A549 (cell line): Measurements from ENCODE around the gene GATB. TPM values are rescaled to one million over a fixed set of nuclear protein-coding genes. Genes with fewer than 3 reads are reported as not detected.

Experiments used
- ATAC-seq, 2 experiments: fragments of 200-7000 bp in 1 of 2; fragments of >200 bp in 1 of 2; cut with Nextera tagmentation in 1 of 2; cut with Tn5 transposase in 1 of 2; 3 replicates each; pipeline versions ENCODE4 v1.8.0 to v1.9.1; 2018 to 2020; ENCODE audit warnings: mild to moderate bottlenecking in 1 of 2, moderate library complexity in 1 of 2
- CTCF ChIA-PET: fragments of 300-600 bp; sonication (Branson Sonifier 250); formaldehyde crosslinking; extraction: SDS; loops from one replicate; lab custom pipeline; 2021; ENCODE audit warnings: antibody characterized with exemption, inconsistent platforms; lab: Yijun Ruan, JAX
- POLR2A ChIA-PET: fragments of 350-600 bp; formaldehyde crosslinking; extraction: SDS; loops from one replicate; lab custom pipeline; 2021; ENCODE audit warnings: antibody characterized with exemption, inconsistent platforms; lab: Yijun Ruan, JAX
- DNase-seq, 2 experiments: peaks; one replicate each; pipeline versions ENCODE4 v3.0.0 to v3.0.0-alpha.2; 2011 to 2016; ENCODE audit warnings: low read depth in 1 of 2, low spot score in 1 of 2
- FAIRE-seq: peaks from 2 replicates; lab custom pipeline; 2011; peaks lifted over from hg19 to GRCh38; lab: Jason Lieb, UNC
- H3K27ac ChIP-seq, 2 experiments: fragments of >200 bp; sonication (Bioruptor Twin); formaldehyde crosslinking; 3 replicates each; pipeline ENCODE4 v1.5.1; 2016 to 2017
- H3K4me1 ChIP-seq: fragments of >200 bp; sonication (Bioruptor Twin); formaldehyde crosslinking; 3 replicates; pipeline ENCODE4 v1.6.1; 2016
- H3K4me2 ChIP-seq: fragments of >200 bp; sonication (Bioruptor Twin); formaldehyde crosslinking; 3 replicates; pipeline ENCODE4 v1.6.1; 2016
- H3K4me3 ChIP-seq: fragments of >200 bp; sonication (Bioruptor Twin); formaldehyde crosslinking; 3 replicates; pipeline ENCODE4 v1.5.1; 2016
- H3K9me3 ChIP-seq: fragments of >200 bp; sonication (Bioruptor Twin); formaldehyde crosslinking; 3 replicates; pipeline ENCODE4 v1.6.1; 2016
- ATOH8 ChIP-seq: fragments of 250-450 bp; sonication (Bioruptor Pico); IDR thresholded peaks from 2 replicates; pipeline ENCODE4 v1.5.0; 2020; ENCODE audit warnings: low read depth, mild to moderate bottlenecking, moderate library complexity
- CHD2 ChIP-seq: fragments of 150-350 bp; IDR thresholded peaks from 2 replicates; pipeline ENCODE4 v1.6.1; 2014; ENCODE audit warnings: low read length; ENCODE audit not compliant: partially characterized antibody
- CHD4 ChIP-seq: fragments of 200-600 bp; sonication (generic); IDR thresholded peaks from 2 replicates; pipeline ENCODE4 v1.6.1; 2016; ENCODE audit warnings: antibody characterized with exemption, mild to moderate bottlenecking, borderline replicate concordance
- E2F6 ChIP-seq: IDR thresholded peaks from 2 replicates; pipeline ENCODE4 v1.6.1; 2012; ENCODE audit warnings: low read depth, borderline replicate concordance
- EP300 ChIP-seq, 2 experiments: fragments of >200 bp; sonication (Bioruptor Twin); formaldehyde crosslinking; IDR thresholded peaks; 2 replicates in 1 of 2; 3 replicates in 1 of 2; pipeline ENCODE4 v1.6.1; 2016 to 2017
- FOSB ChIP-seq: fragments of 250-450 bp; sonication (Bioruptor Pico); IDR thresholded peaks from 2 replicates; pipeline ENCODE4 v1.5.0; 2020; ENCODE audit warnings: mild to moderate bottlenecking, moderate library complexity
- HDAC2 ChIP-seq: fragments of 200-600 bp; sonication (generic); IDR thresholded peaks from 2 replicates; pipeline ENCODE4 v1.6.1; 2016
- HES2 ChIP-seq: fragments of >200 bp; sonication (Bioruptor Twin); formaldehyde crosslinking; IDR thresholded peaks from 2 replicates; pipeline ENCODE4 v1.6.1; 2016
- HOXB13 ChIP-seq: fragments of 250-450 bp; sonication (Bioruptor Pico); IDR thresholded peaks from 2 replicates; pipeline ENCODE4 v1.5.0; 2020; ENCODE audit warnings: low read depth, mild to moderate bottlenecking, moderate library complexity
- HOXB5 ChIP-seq: fragments of 250-450 bp; sonication (Bioruptor Pico); IDR thresholded peaks from 2 replicates; pipeline ENCODE4 v1.5.0; 2020; ENCODE audit warnings: mild to moderate bottlenecking, moderate library complexity
- KDM5A ChIP-seq: fragments of 200-600 bp; sonication (generic); IDR thresholded peaks from 2 replicates; pipeline ENCODE4 v1.6.1; 2016; ENCODE audit warnings: antibody characterized with exemption, mild to moderate bottlenecking
- MAX ChIP-seq: IDR thresholded peaks from 2 replicates; pipeline ENCODE4 v1.6.1; 2012
- MAZ ChIP-seq: fragments of 150-350 bp; IDR thresholded peaks from 2 replicates; pipeline ENCODE4 v1.6.1; 2014; ENCODE audit warnings: antibody characterized with exemption, low read depth, low read length, borderline replicate concordance
- NPAS2 ChIP-seq: fragments of 250-450 bp; sonication (Bioruptor Pico); IDR thresholded peaks from 2 replicates; pipeline ENCODE4 v1.8.0; 2022; ENCODE audit warnings: mild to moderate bottlenecking, moderate library complexity, borderline replicate concordance
- NR3C1 ChIP-seq: fragments of >200 bp; sonication (Bioruptor Twin); formaldehyde crosslinking; IDR thresholded peaks from 3 replicates; pipeline ENCODE4 v1.6.1; 2017
- PBX3 ChIP-seq: IDR thresholded peaks from 2 replicates; pipeline ENCODE4 v1.6.1; 2012
- PHF8 ChIP-seq: fragments of 200-600 bp; sonication (generic); IDR thresholded peaks from 2 replicates; pipeline ENCODE4 v1.6.1; 2016; ENCODE audit warnings: low read depth, mild to moderate bottlenecking, antibody characterized with exemption, moderate library complexity, borderline replicate concordance
- RAD21 ChIP-seq, 2 experiments: fragments of >200 bp in 1 of 2; sonication (Bioruptor Twin) in 1 of 2; formaldehyde crosslinking in 1 of 2; IDR thresholded peaks in 1 of 2; conservative IDR thresholded peaks in 1 of 2; 2 replicates in 1 of 2; 3 replicates in 1 of 2; pipeline ENCODE4 v1.6.1; 2012 to 2018; ENCODE audit warnings: inconsistent platforms in 1 of 2
- RCOR1 ChIP-seq: fragments of 150-350 bp; IDR thresholded peaks from 2 replicates; pipeline ENCODE4 v1.6.1; 2014; ENCODE audit warnings: antibody characterized with exemption, low read length, low read depth
- RFX5 ChIP-seq: fragments of 450-650 bp; IDR thresholded peaks from 2 replicates; pipeline ENCODE4 v1.7.1; 2014; ENCODE audit warnings: antibody characterized with exemption, mild to moderate bottlenecking, moderate library complexity
- RNF2 ChIP-seq: fragments of 200-600 bp; sonication (generic); IDR thresholded peaks from 2 replicates; pipeline ENCODE4 v1.6.1; 2016; ENCODE audit warnings: low read depth, mild to moderate bottlenecking, antibody characterized with exemption, moderate library complexity, borderline replicate concordance
- SMC3 ChIP-seq: fragments of >200 bp; sonication (Bioruptor Twin); formaldehyde crosslinking; IDR thresholded peaks from 3 replicates; pipeline ENCODE4 v1.6.1; 2018; ENCODE audit warnings: inconsistent platforms
- SREBF2 ChIP-seq: fragments of 450-650 bp; IDR thresholded peaks from 2 replicates; pipeline ENCODE4 v1.6.1; 2014; ENCODE audit warnings: mild to moderate bottlenecking, moderate library complexity
- TP53 ChIP-seq: fragments of 250-450 bp; sonication (Bioruptor Pico); IDR thresholded peaks from 2 replicates; pipeline ENCODE4 v1.5.0; 2021; ENCODE audit warnings: mild to moderate bottlenecking, moderate library complexity
- ZFP36 ChIP-seq: fragments of 450-650 bp; IDR thresholded peaks from 2 replicates; pipeline ENCODE4 v1.6.1; 2014; ENCODE audit warnings: borderline replicate concordance; ENCODE audit not compliant: partially characterized antibody
- WGBS: methylation state at CpG from one replicate; pipeline ENCODE4 v1.1.6; 2017; ENCODE audit errors: missing lambda C conversion rate; 5-methylcytosine and 5-hydroxymethylcytosine counted together
- polyA plus RNA-seq, 4 experiments: library from polyadenylated mRNA; depleted of rRNA in 3 of 4; stranded (reverse); fragments of >200 nt; fragmentation: RNase III in 1 of 4; extraction: RNeasy Plus Mini Kit Qiagen cat#74134 plus additional on column Dnase treatment in 1 of 4; gene quantifications; 2 replicates in 3 of 4; 3 replicates in 1 of 4; pipeline ENCODE4 v1.2.3, GENCODE V29; 2011 to 2017

Gene GATB
- polyA plus RNA-seq, 2 of the 4 experiments (the other 2 are of a cell fraction): 12.1 to 17.8 TPM

GRCh38 chr4:151663109-151663508 is 97.7 kb downstream of the GATB start:
- ATAC-seq (no peak), FAIRE-seq (no peak), DNase-seq (no peak)
- H3K27ac ChIP-seq: no peak overlapping the region
- H3K4me1 ChIP-seq: no peaks in the 10 kb centered on the region
- ChIA-PET CTCF (no interaction called here), POLR2A (no interaction called here)
- 62% methylated on average over 7 of the region's 7 CpGs for WGBS
- TF ChIP-seq EP300 (IDR thresholded peaks at IDR 0.05): no peak
- TF ChIP-seq FOSB: no peak
- no peak for TF ChIP-seq MAZ
- no peak for TF ChIP-seq TP53
- TF ChIP-seq KDM5A: no peak
- TF ChIP-seq SREBF2: no peak
- no peak for TF ChIP-seq HES2
- TF ChIP-seq PBX3: no peak
- TF ChIP-seq ZFP36: no peak
- TF ChIP-seq E2F6: no peak
- TF ChIP-seq CHD4: no peak
- TF ChIP-seq RAD21 (conservative IDR thresholded peaks at IDR 0.05 in 1 of 2, IDR thresholded peaks at IDR 0.05 in 1 of 2): no peak
- no peak for TF ChIP-seq MAX
- no peak for TF ChIP-seq PHF8
- no peak overlapping the region for H3K4me2 ChIP-seq
- H3K4me3 ChIP-seq: no peak overlapping the region
- H3K9me3 ChIP-seq: no peaks in the 10 kb centered on the region

- H3K4me2 ChIP-seq: no peak overlapping the region
- no peak overlapping the region for H3K27ac ChIP-seq
- H3K9me3 ChIP-seq: no peaks in the 10 kb centered on the region
- POLR2A ChIA-PET: no interaction called here
- no peak for FAIRE-seq
- no peak for DNase-seq
- TF ChIP-seq HOXB5 (no peak), RCOR1 (no peak), RFX5 (no peak), CHD2 (no peak), HDAC2 (no peak), HOXB13 (CRISPR knock-in tag) (no peak), SMC3 (no peak), ATOH8 (no peak), KDM5A (no peak)
- TF ChIP-seq, all 56 proteins: peak for 0
- Histone ChIP-seq H3K4me3 (no peak overlapping the region), H3K4me1 (no peaks in the 10 kb centered on the region)
- CTCF ChIA-PET: no interaction called here
- 55% methylated on average over 7 of the region's 7 CpGs for WGBS
- no peak for ATAC-seq
Measured at GRCh38 chr4:151661873-151662272, 98.9 kb downstream of the GATB start.

GRCh38 chr4:151660676-151661075 is 100.1 kb downstream of the GATB start:
- DNase-seq (no peak), ATAC-seq (no peak), FAIRE-seq (no peak)
- H3K9me3 ChIP-seq: no peaks in the 10 kb centered on the region
- ChIA-PET CTCF (interaction anchor here (1.6 kb wide), 1 partner anchor 10 kb away, joined by 4 read pairs; no protein-coding TSS in a partner anchor), POLR2A (no interaction called here)
- no peak overlapping the region for H3K4me2 ChIP-seq
- no peak for TF ChIP-seq ZFP36
- TF ChIP-seq SMC3: no peak
- no peak for TF ChIP-seq FOSB
- TF ChIP-seq NR3C1: no peak
- TF ChIP-seq NPAS2 (CRISPR knock-in tag): no peak
- no peak for TF ChIP-seq RNF2
- no peaks in the 10 kb centered on the region for H3K4me1 ChIP-seq
- no peak overlapping the region for H3K27ac ChIP-seq
- no peak overlapping the region for H3K4me3 ChIP-seq
